ENCODE results near the gene CAPN7.

Gene CAPN7

DNA sequence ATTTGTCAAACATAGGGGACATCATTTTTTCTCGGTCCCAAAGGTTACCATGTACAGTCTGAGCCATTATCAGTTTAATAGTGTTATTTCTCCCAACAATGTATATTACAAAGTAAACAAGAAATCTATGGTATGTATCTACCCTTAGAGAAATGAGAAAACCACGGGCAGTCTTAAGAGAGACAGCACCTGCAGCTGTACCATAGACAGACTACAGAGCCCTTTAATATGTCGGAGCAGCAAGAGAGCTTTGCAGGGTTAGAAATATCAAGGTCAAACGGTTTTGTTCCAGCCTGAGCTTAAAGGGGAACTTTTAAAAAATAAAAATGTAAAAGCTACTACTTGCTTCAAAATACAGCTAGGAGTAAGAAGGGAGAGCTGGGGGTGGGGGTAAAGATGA is 73.2 kb downstream of the CAPN7 start:
- no peak for DNase-seq

DNA sequence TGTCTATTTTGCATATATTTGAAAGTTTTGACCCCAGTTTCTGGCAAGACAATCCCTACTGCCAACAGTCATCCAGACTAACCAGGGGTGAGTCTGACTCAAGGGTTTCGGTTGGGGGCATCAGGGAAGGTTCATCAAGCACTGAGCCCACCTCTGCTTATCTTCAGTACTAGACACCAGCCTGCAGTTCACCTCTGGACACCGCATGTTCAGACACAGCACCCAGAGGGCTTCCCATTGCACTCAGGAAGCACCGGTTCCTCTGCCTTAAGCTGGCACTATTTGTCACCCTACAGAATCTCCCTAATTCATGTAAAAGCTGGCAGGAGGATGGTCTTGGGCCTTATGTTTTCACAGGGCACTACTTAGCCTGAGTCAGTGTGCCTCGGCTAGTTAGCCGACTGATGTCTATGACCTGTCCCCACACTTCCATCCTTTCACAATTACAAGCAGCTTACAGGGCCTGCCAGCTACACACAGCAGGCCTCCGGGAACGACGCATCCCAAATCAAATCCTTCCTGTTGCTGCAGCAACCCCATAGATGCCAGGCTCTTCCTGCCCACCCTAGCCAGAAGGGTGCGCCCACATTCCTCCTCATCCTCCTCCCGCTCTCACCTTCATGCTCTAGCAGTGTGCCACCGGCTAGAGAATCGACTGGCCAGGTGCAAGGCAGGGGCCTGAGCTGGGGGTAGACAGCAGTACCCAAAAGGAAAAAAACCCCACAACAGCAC is 73.8 kb downstream of the CAPN7 start:
- DNase-seq = no peak

DNA sequence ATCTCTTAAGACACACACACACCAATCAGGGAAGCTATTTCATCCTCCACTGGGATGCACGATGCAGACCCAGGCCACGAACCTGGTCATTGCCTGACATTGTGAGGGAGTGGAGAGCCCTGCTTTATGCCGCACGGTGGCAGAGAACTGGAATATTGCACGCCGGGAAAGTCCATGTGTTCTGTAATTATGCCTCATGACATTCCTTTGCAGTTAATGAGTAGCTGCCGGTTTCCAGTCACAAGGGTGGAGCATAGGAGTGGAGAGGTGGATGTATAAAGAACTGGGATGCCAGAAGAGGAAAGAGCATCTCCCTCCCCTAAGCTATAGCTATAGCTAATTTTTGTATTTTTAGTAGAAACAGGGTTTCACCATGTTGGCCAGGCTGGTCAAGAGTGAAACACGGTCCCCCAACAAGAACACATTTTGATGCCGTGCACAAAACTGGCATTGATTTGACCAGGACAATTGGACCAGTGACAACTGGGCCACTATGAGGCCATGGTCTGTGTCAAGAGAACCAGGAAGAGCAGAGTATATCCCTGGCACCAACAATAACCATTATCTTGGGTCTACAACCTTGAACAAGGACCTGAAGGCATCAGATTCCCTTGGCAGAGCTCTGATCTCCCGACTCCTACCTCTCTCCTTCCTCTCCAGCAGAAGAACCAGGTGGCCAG is 74.9 kb downstream of the CAPN7 start:
- DNase-seq = no peak

- no peak for DNase-seq
These were observed 75.8 kb downstream of the CAPN7 start for GRCh38 chr3:15281817-15282216.

DNA sequence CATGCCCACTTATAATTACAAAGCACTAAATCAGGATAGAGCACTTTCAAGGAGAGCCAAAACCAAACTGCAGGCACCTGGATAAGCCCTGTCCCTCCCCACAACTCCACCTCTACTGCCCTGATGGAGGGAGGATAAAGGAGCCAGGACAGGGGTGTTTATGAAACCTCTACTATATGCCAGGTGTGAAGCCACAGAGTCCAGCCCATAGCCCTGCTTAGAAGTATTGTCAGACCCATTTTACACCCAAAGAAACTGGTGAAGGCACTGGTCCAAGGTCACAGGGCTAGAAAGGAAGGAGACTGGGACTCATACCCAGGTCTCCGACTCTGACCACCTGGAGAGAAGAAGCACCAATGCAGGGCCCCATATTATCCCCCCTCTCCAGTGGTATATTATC is 77.7 kb downstream of the CAPN7 start:
- DNase-seq = no peak

DNA sequence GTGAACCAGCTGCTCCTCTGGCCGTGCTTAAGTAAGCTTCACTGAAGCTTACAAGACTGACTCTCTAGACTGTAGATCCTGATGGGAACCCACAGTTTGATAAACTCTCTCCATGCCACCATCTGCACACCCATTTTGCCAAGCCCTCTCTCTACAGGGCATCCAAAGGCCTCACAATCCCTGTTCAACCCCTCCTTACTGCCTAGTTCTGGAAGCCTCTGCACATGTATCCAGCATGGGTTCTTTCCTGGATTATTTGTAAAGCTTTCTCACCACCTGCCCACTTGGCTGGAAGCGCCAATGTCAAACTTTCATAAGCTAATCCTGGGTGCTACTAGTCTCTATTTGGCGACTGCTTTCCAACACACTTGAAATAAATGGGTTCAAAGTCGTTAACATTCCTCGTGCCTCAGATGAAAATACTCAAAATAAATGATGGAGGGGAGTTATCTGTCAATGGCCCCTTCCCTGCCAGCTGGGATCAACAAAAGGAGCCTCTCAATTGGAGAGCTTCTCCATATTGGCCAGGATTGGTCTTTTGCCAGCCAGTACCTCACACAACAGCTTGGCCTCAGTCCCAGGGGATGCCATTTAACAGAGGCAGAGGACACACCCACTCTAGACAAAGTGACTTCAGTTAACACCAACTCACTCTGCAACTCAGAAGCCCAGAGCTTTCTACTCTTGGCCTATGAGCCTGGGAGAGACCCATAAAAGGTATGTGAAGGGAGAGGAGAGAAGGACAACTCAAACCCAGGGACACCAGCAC is 78.3 kb downstream of the CAPN7 start:
- no peak for DNase-seq

- no peak for DNase-seq
These were observed 80.0 kb downstream of the CAPN7 start for GRCh38 chr3:15286022-15286421.

DNA sequence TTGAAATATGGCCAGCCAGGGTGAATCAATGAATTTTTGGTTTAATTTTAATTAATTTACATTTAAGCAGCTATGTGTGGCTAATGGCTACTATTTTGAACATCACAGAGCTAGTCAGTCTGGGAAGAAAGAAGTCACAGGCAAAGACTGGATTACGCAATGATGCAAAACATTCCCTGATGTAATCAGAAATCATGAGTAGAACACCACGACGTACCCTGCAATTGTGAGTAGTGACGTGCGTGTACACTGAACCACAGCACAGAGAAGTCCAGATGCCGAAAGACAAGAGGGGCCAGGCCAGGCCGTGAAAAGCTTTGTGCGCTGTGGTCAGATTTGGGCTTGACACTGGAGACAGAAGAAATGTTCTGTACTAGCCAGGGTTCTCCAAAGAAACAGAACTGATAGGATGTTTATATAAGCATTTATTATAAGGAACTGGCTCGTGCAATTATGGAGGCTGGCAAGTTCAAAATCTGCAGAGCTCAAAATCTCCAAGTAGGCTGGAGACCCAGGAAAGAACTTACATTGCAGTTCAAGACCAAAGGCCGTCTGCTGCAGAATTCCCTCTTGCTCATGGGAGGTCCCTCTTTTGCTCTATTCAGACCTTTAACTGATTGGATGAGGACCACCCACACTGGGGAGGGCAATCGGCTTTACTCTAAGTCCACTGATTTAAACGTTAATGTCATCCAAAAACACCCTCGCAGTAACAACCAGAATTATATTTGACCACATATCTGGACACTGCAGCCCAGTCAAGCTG is 81.7 kb downstream of the CAPN7 start:
- DNase-seq = no peak

- DNase-seq = no peak
These were observed 82.4 kb downstream of the CAPN7 start for GRCh38 chr3:15288331-15289035.

- DNase-seq = no peak
These were observed 83.6 kb downstream of the CAPN7 start for GRCh38 chr3:15289661-15290060.

DNA sequence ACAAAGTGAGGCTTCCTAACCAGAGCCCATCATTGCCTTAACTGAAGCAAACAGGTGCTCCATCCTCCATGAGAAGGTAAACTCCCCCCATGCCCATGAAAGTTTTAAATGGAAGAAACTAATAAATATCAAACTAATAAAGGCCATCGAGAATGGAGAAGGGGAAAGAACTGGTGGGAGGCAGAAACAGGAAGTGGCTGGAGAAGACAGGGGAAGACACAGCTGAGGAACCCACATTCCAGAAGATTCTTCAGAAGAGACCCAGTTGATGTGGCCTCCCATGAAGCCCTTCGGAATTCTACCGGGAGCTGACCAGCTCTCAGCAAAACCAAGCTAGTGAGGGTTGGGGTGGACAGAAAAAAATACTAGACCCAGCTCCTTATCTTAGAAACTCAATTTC is 84.7 kb downstream of the CAPN7 start:
- no peak for DNase-seq

GRCh38 chr3:15291589-15292541 is 85.8 kb downstream of the CAPN7 start:
- peak; percentile 32 for DNase-seq

- DNase-seq = no peak
These were observed 86.9 kb downstream of the CAPN7 start for GRCh38 chr3:15292765-15293522.

DNA sequence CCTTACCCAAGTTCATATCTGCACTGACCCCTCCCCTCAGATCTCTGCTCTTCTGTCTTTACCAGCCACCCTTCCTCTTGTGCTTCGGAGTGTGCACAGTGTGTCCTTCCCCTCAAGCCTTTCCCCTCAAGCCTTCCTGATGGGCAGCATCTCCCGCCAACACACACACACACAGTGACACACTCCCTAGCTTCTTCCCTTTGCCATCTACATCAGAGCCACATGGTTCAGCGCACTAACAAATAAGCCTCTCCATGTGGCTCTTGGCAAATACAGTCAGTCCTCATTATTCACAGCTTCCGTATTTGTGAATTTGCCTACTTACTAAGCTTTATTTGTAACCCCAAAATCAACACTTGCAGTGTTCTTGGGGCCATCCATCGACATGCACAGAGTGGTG is 88.9 kb downstream of the CAPN7 start:
- DNase-seq = no peak

GRCh38 chr3:15295506-15295905 is 89.5 kb downstream of the CAPN7 start:
- DNase-seq = no peak

GRCh38 chr3:15297608-15298350 is 91.7 kb downstream of the CAPN7 start:
- DNase-seq = no peak

DNA sequence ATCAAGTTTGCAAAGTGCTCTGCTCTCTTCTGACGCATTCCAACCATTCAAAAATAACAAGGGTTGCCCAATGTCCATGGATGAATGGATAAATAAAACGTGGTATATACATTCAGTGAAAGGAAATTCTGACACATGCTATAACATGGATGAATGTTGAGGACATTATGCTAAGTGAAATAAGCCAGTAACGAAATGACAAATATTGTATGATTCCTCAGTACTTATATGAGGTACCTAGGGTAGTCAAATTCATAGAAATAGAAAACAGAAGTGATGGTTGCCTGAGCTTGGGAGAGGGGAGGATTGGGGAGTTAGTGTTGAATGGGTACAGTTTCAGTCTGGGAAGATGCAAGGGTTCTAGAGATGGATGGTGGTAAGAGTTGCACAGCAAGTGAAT is 92.5 kb downstream of the CAPN7 start:
- DNase-seq = no peak

DNA sequence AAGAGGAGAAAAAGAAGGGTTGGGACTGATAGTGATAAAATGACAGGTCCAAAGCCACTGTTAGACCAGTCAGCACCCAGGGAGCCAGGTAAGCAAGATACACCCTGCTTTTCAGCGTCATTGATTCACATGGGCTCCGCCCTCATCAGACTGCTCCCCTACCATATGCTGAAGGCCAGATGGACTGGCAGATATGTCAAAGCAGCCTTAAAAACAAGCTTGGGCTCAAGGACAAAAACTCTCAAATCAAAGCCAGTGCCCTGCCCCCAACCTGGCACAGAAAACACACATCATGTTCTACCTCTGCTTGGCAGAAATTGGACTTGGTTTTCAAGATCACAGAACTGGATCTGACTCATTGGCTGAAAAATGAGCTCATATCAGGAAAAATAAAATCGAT is 93.0 kb downstream of the CAPN7 start:
- DNase-seq = no peak

DNA sequence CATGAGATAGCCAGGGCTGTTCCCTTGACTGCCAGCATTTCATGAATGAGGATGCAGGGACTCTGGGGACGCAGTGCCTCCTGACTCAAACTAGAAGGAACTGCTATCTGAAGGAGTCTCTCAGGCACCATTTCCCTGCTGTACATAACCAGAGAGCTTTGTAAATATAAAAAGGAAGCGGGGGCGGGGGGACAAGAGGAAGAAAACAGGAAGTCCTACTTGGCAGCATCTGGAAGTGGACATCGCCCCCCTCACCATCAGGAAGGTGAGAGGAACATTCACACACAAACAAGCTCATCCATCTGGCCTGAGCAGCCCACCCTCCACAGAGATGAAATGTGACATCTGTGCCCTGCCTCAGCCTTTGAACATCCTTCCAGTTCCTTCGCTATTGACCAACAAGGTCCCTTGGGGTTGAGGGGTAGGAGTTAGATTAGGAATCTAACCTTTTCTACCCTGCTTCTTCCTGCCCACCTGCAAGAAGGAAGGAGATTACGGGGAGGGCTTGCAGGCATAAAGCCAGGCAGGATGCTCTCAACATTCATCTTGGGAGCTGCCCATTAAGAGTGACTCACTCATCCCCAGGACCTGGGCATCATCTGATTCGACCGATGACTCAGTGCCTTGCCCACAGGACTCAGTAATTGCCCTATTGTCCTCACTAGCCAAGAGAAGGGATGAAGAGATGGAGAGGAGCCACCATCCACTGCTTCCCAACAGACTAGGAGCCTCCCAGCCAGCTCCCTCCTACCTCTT is 94.5 kb downstream of the CAPN7 start:
- DNase-seq = no peak
